HG03095 (cell line): ENCODE measurements around the gene LMF1.

Source experiments
- ATAC-seq: cut with Tn5 transposase; IDR thresholded peaks from one replicate; pipeline ENCODE4 v1.9.1; 2021; ENCODE audit warnings: moderate library complexity; ENCODE audit not compliant: unreplicated experiment

LMF1 gene

DNA sequence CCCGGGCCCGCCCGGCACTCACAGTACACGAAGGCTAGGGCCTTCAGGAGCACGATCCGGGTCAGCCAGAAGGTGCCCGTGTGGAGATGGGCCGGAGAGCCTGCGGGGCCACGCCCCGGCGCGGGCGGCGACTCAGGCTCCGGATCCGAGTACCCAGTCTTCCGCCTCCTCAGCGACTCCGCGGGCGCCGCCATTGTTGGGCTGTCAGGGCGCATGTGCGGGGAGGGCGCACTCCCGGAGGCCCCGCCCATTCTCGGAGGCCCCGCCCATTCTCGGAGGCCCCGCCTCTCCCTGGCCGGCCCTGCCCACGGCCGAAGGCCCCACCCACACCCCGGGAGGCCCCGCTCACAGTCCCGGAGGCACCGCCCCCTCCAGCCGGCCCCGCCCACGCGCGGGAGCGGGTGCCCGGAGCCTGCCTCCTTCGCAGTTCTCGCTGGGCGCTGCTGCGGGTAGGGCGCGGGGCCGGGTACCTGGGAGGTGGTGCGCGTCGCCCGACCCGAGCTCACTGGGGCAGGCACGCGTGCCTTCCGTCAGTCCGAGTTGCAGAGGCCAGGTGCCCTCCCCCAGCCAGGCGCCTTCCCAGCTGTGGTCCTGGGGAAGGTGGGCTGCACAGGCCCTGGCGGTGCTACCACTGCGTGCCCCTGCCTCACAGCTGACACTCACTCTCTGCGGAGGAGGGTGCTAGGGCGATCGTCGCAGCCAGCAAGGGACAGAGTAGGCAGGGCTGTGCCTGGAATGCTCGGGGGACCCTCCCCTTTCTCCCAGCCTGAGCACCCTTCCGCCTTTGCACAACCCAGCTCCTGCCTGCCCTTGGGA, at the start of gene LMF1:
Gene LMF1, minus strand, starts transcription at position 219 of the 816 bp plus-strand sequence. Its CDS starts 4 bp downstream, at position 215.
- peak; percentile 74 for ATAC-seq

DNA sequence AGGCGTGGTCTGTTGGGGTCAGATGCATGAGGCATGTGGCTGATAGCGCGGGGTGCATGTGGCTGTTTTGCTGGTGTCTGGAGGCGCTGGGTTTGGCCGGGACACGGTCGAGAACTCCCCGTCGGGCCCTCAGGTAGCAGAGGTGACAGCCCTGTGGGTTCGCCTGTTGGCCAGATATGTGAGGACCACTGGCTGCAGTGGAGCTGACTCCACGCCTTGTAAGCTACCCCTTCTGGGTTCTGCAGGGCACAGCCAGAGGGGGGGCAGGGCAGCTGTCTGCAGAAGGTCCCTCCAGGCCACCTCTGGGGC, 49.3 kb upstream of the LMF1 start:
- ATAC-seq: no peak

DNA sequence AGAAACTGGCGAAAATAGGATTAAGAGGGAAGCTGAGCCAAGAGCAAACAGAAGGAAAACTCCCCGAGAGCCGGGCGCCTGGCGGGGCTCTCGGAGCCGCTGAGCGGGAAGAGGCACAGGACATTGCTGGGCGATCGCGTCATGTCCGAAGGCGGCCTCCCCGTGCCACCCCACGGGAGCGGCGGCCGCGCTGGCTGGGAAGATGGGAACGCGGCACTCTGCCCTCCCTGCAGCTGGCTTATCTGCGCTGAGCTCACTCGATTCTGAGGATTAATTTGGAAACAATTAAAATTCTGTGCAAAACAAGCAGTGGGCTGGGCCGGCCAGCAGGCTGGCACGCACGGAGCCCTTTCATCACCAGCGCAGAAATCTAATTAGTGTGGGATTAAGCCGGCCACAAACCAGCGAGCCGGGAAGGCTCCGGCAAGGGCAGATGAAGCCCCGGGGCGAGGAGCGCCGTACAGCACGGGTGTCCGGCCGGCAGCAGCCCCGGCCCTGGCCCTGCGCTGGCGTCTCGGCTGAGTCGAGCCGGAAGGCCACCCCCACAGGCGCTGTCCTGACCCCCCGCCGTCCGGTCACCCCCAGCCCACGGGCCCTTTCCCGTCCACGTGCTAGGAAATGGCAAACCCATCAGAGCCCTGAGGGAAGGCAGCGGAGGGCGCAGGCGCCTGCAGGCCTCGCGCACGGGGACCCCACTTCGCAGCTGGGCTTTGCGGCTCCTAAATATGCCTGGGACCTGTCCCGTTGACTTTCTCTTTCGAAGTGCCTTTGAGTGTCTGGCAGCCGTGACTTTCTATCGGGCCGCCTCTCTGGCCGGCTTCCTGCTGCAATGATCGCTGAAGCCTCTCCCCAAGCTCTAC, 48.7 kb upstream of the LMF1 start:
- no peak for ATAC-seq

DNA sequence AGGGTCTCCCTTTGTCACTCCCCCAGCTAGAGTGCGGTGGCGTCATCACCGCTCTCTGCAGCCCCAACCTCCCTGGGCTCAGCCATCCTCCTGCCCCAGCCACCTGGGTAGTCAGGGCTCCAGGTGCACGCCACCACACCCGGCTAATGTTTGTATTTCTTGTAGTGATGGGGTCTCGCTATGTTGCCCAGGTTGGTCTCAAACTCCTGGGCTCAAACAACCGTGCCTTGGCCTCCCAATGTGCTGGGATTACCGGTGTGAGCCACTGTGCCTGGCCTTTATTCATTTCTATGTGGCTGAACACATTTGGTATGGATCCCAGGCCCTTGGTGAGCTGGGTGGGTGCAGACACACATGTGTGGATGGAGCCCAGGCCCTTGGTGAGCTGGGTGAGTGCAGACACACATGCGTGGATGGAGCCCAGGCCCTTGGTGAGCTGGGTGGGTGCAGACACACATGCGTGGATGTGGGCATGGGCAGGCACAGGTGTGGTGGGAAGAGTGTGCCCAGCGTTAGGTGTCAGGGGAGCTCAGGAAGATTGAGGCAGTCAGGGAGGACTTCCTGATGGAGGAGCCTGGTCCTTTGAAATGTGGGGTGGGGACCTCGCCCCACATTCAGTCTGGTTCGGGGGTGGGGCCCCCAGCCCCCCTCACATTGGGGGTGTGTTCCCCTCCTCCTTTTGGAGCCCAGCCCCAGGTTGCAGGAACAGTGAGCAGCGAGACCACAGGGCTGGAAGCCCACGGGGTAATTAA, 47.8 kb upstream of the LMF1 start:
- ATAC-seq: no peak

DNA sequence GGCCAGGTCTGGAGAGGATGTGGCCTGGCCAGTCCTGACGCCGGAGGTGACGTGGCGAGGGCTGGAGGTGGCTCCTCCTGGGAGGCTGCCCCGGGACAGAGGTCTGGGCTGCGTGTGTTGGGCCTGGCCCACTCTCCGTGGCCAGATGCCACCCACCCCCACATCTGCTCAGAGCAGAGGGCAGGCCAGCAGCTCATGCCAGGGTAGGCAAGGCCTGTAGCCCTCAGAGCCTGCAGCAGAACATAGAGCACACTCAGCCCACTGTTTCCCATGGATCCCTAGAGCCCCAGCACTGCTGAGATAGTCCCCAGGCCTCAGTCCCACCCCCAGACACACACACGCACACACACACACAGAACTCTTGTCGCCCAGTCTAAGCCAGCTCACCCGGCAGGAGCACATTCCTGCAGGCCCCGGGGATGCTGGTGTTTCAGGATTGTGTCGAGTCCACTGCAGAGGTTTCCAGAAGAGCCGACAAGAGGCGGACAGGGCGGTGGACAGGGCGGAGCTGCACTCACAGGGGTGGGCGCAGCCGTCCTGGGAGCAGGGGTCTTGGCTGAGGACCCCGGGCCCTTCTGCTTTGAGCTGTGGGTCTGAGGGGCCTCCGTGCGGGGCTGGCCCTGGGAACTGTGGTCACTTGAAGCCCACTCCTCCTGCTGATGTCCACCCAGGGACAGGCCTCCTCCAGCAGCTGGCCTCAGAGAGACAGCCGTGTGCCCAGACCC, 44.1 kb upstream of the LMF1 start:
- no peak for ATAC-seq

DNA sequence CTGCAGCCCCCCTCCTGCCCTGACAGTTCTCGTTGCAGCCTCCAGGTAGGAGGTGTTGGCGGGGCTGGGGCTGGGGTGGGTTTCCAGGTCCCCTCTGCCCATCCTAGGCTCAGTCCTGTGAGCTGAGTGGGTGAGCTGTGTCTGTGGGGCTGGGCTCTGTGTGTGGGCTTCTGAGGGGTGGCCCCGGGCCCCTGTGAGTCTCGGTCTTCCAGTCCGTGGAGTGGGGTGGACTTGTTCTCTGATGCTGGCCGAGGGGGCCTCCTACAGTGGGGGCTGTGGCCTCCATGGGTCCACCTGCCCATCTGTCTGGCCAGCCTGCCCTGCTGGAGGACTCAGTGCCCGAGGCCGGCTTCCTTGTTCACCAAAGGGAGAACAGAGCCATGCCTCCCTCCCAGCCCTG, 43.4 kb upstream of the LMF1 start:
- no peak for ATAC-seq

DNA sequence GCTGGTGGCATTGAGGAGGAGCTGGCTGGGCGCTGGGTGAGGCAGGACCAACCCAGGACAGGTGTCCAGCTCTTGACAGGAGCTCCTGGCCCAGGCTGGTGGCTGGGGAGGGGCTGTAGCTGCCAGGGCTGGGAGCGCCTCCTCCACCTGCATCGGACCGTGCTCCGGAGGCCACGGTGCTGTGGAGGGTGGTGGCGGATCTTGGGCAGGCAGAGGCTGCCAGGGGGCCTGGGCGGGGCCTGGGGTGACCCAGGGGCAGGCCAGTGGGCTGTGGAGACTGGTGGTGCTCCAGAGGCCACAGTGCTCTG, 42.8 kb upstream of the LMF1 start:
- no peak for ATAC-seq

DNA sequence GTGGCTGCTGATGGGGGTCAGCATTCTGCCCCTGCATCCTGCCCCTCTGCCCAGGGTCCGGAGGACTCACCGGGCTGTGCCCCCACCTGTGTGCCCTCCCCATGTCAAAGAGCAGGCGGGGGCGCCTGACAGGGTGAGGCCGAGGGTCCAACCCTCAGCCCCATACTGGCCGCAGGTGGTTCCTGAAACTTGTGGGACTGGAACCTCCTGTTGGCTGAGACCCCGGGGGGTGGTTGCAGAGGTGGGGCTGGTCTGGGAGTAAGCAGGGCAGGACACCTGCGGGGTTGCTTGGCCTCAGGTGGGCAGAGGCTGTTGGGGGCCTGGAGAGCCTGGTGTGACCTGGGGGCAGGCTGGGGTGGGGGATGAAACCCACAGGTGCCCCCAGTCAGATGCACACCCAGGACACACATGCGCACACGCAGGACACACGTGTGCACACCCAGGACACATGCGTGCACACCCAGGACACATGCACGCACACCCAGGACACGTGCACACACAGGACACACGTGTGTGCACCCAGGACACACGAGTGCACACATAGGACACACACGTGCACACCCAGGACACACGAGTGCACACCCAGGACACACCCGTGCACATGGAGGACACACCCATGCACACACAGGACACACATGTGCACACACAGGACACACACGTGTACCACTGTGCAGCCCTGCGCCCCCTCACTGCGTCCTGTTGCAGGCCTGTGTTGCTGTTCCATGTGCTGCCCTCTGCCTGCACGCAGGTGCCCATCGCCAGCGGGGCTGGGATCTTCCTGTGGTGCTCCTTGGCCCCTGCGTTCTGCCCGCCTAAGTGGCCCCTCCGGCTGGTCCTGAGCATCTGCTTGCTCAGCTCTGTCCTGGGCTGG, 42.2 kb upstream of the LMF1 start:
- ATAC-seq: no peak

DNA sequence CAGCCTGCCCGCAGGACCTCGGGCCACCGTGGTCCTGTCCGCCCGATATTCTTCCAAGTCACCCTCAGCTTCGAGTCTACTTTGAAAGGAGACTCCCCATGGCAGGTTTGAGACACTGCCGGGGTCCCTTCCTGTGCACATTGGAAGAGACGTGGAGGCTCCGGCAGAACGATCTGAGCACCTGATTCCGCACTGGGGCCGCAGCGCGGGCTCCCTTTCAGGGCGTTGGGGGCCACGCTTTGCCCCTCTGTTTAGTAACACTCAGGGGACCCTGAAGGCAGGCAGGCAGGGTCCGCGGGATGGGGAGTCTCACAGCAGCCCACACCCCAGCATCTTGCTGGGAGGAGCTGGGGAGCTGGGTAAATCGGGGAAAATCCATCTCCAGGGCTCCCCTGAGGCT, 41.4 kb upstream of the LMF1 start:
- ATAC-seq: no peak

DNA sequence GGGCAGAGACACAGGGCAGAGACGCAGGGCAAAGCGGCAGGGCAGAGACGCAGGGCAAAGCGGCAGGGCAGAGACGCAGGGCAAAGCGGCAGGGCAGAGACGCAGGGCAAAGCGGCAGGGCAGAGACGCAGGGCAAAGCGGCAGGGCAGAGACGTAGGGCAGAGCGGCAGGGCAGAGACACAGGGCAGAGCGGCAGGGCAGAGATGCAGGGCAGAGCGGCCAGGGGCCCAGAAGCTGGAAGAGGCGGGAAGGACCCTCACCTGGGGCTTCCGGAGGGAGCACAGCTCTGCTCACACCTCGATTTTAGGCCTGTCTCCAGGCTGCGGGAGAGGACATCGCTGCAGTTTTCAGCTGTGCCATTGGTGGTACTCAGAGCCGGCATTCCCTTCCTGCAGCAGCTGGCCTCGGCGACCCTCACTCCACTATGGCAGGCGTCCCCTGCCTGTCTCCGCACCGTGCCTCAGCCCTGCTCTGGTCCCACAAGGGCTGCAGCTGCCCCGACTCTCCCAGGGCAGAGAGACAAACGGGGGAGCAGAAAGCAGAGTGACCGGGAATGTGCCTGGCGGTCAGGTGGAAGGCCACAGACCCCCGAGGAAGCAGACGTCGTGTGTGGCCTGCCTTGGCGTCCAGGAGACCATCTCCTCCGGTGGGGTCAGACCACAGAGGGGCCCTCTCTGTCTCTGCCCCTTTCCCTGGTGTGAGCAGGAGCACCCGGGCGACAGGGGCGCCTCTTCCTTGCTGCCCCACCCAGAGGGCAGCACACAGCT, 40.7 kb upstream of the LMF1 start:
- no peak for ATAC-seq

DNA sequence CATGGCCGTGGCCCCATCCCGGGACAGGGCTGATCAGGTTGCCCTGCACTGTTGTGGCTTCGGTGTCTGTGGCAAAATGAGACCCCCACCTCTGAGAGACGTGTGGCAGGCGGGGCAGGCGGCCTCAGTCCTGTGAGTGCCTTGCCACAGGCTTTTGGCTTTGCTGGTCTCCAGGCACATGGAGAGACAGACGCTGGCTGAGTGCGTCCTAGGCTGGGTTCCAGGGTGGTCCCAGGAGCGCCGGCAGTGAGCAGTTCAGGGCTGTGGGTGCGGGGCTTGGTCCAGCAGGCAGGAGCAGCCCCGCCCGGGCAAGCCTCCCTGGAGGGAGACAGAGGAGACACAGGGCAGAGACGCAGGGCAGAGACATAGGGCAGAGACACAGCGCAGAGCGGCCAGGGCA, 40.0 kb upstream of the LMF1 start:
- no peak for ATAC-seq

DNA sequence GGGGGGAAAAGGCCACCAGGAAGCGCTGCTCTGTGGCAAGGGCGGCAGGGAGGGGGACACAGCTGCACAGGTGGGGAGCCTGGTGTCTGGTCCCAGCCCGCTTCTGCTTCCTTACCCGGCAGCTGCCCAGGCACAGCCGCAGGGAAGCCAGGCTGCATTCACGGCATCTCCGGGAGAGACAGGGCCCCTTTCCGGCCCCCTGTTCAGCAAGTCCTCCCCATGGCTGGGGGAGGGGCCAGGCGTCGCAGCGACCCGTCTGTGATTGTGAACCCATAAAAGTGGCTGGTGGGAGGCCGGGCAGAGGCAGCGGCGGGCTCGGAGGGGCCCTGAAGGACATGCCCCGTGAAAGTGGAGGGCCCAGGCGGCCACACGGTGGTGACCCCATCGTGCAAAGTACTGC, 39.5 kb upstream of the LMF1 start:
- ATAC-seq: no peak

DNA sequence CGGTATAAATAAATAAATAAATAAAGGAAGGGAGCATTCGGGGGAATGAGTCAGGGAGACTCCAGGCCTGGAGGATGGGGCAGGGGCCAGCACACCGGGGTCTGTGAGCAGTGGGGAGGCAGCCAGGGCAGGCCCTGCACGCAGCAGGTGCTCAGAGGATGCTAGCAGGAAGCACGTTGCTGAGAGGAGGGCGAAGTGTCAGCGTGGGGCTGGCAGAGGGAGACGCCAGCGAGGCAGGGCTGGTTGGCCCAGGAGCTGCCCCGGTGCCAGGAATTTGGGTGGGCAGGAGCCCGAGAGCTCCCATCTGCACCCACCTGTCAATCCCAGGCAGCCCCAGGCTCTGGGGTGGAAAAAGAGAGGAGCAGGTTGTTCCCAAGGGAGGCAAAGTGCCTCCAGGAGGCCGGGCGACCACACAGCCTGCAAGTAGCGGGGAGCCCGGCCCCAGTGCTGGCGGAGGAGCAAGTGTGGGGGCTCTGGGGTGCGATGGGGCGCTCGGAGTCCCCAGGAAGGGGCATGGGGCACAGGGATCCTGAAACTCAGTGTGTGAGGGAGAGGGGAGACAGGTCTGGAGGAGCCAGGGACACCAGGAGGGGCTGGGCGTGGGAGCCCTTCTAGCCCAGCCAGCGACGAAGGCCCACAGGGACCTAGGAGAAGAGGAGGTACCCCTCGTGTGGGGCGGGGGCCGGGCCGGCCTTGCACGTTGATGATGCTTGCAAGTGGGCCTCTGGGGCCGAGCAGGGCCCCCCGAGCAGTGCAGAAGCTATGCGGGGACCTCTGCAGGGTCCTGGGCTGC, 38.8 kb upstream of the LMF1 start:
- ATAC-seq: no peak

DNA sequence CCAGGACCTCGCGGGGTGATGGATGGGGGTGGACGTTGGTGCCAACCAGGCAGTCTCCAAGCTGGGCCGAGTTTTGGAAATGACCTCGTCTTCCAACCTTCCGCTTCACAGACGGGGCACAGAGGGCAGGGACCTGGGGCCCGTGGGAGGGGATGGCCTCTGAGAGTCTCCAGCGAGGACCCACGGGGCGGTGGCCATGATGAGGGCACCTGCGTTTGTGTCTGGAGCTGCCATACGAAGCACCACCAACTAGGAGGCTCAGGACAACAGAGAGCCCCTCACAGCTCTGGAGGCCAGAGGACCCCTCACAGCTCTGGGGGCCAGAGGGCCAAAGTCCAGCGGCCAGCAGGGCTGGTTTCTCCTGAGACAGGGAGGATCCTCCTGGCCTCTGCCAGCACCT, 37.3 kb upstream of the LMF1 start:
- ATAC-seq: no peak

DNA sequence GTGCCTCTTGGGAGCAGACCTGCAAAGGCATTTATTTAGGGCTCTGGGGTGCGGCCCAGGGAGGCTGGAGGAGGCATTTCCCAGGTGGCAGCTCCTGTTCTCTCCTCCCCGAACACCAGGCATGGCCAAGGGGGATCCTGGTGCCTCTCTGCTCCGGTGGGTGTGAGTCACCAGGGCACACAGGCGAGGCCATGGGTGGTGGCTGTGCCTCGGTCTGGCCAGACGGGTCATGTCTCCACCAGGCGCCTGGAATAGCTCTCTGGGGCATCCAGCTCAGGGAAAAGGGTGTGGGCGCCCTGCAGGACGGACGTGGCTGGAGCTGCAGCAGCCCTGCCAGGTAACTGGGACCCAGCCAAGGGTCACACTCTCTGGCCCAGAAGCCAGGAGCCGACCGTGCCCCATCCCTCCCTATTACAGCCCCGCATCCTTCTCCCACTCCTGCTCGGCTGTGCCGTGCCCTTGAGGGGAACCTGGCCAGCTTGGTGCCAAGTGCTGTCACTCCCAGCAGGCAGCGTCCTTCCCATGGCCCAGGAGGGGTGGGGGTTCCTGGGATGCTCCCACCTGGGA, 36.6 kb upstream of the LMF1 start:
- ATAC-seq: no peak

DNA sequence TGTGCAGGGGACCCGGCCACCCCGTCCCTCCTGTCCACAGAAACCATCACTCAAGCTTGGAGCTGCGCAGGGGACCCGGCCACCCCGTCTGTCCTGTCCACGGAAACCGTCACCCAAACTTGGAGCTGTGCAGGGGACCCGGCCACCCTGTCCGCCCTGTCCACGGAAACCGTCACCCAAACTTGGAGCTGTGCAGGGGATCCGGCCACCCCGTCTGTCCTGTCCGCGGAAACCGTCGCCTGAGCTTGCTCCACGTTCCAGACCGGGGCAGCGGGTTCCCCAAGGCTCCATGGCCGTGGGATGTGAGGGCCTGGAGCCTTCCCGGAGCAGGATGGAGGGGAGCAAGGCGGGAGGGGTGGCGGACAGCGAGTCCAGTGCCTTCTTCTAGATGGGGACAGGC, 36.0 kb upstream of the LMF1 start:
- ATAC-seq: no peak

DNA sequence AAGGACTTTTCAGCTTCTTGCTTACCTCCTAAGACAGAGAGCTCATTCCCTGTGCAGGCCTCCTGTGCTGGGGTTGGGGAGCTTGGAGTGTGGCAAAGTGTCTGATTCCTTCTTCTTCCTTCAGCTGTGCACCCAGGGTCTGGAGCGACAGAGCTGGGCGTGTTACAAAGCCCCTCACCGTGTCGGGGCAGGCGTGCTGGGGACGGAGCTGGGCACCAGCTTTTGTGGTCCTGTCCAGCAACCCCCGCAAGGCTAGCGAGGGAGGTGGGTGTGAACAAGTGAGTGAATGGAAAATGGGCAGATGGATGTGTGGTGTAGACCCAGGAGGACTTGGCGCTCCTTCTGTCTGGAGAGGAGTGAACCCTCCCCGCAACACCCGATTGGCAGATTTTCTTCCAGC, 34.5 kb upstream of the LMF1 start:
- ATAC-seq: no peak
